ENCODE measurements around the gene PIK3CB.

DNA sequence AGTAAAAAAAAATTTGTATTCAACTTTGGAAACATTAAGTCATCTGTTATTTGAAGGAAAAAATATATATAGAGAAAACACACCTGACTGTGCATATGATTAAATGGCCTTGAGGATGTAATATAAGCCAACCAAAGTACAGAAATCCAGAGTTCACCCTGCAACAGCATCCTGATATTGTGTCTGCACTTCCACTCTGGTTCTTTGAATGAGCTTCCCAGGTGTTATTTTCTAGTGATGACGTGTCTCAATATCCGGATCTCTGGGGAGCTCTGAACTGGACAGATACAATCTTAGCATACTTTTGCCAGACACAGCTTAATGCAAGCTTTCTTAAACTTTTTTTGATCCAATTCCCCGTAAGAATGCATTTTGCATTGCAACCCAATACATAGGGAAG lies 19.5 kb upstream of the PIK3CB start:
- TF ChIP-seq, protein P1, sequence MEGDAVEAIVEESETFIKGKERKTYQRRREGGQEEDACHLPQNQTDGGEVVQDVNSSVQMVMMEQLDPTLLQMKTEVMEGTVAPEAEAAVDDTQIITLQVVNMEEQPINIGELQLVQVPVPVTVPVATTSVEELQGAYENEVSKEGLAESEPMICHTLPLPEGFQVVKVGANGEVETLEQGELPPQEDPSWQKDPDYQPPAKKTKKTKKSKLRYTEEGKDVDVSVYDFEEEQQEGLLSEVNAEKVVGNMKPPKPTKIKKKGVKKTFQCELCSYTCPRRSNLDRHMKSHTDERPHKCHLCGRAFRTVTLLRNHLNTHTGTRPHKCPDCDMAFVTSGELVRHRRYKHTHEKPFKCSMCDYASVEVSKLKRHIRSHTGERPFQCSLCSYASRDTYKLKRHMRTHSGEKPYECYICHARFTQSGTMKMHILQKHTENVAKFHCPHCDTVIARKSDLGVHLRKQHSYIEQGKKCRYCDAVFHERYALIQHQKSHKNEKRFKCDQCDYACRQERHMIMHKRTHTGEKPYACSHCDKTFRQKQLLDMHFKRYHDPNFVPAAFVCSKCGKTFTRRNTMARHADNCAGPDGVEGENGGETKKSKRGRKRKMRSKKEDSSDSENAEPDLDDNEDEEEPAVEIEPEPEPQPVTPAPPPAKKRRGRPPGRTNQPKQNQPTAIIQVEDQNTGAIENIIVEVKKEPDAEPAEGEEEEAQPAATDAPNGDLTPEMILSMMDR (conservative IDR thresholded peaks at IDR 0.05; ENCODE audit: low read depth, low read length): no peak
- TF ChIP-seq EZH2 (IDR thresholded peaks at IDR 0.05; ENCODE audit: low read length, unreplicated experiment) (no peak), EZH2phosphoT487 (IDR thresholded peaks at IDR 0.05; ENCODE audit: borderline replicate concordance, low read length) (no peak)

Data from PC-3 (cell line).